ENCODE measurements around the gene NRAP.
"Not testable (repeated sequence)": the region's sequence is repeated elsewhere in the genome, so short reads cannot be mapped to it uniquely, and the experiment has no call there.

The NRAP gene

DNA sequence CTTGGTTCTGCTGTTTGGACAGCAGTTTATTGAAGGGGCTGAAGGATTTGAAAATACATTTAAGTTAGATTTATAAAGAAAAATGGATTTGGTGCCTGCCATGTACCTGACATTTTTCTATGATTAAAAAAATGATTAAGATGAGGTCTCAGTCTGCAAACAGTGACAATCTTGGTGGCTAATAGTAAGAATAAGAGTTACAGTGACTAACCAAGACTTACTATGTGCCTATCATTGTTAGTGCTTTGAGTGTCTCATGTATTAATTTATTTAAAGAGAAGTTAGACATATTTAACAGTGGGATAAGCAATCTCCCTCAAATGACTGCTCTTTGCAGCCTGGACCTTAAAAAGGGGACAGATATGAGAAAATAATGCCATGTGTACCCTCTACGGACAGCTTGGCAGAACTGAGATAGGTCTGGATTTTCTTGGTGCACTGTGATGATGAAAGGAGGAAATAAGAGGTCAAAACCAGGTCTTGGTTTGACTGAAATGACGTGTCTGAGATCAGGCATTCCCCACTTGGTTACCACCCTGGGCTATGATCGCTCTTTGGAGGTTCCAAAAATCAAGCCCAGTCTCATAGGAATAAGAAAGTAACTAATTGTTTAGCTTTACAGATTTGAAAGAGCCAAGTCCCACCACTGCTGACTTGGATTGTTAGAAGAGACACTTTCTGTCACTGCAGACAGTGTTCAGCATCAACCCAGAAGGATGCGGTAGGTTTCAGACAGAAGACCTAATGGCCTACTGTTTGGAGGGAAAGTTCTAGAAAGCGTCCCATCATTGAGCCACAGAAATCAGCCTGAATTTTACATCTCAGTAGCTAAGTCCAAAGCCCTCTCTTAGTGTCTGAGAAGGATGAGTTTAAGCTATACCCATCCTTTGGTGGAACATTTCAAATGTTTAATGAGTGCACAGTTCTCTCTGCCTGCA is 18.0 kb upstream of the NRAP start:
- DNase-seq: peak; percentile 75

GRCh38 chr10:113680190-113681111 is 16.6 kb upstream of the NRAP start:
- peak; percentile 90 for DNase-seq

- DNase-seq: peak; percentile 95
Observed at GRCh38 chr10:113679463-113680189, 15.8 kb upstream of the NRAP start, which contains the start of gene CASP7. TSS of gene CASP7 (plus strand) at chr10:113679912. CDS start at chr10:113697494, 17,582 bp downstream.

GRCh38 chr10:113666682-113667252 is 2.9 kb upstream of the NRAP start:
- DNase-seq: peak; percentile 15

DNA sequence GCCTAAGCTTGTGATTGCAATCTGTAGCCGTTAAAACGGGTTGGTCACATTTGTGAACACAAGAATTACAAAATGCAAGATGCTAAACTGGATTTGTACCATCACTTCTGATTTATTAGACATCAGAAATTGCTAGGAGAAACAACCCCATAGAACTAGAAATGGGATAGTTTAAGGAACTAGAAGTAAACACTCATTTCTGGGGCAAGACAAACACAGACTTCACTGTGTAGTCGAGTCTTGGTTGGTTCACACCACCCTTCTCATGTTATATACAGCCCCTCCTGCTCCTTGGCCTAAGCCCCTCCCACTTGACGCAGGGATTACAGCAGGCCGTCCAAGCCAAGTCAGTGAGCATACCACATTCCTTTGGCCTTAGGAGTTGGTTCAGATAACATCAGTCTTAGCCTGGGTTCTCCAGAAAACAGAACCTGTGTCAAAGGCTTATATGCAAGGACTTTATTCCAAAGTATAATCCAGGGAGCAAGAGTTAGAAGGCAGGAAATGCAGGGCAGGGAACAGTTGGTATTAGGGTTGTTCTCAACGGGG is 2.0 kb upstream of the NRAP start:
- no peak for DNase-seq

- no peak for DNase-seq
Observed at GRCh38 chr10:113665352-113665751, 1.5 kb upstream of the NRAP start.

- DNase-seq: no peak
Observed at GRCh38 chr10:113663142-113663541, 699 bp downstream of the NRAP start.

- no peak for DNase-seq
Observed at GRCh38 chr10:113661332-113661731, 2.5 kb downstream of the NRAP start.

- no peak for DNase-seq
Observed at GRCh38 chr10:113657544-113657943, 6.3 kb downstream of the NRAP start.

DNA sequence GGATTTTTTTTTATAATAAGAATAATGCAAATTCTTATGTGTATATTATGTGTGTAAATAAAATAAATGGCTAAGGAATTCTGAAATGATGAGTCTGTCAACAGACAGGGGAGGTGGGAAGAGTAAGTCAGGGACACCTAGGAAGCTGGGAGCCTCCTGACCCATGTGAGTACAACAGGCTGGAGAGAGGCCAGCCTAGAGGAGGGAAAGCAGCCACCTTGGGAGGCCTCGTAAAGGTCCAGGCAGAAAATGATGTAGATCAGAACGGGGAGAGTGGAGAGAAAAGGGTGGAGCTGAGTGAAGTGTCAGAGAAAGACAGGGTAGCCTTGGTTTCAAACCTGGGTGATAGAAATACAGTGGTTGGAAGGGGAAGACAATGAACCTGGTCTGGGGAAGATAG is 6.9 kb downstream of the NRAP start:
- DNase-seq: no peak

DNA sequence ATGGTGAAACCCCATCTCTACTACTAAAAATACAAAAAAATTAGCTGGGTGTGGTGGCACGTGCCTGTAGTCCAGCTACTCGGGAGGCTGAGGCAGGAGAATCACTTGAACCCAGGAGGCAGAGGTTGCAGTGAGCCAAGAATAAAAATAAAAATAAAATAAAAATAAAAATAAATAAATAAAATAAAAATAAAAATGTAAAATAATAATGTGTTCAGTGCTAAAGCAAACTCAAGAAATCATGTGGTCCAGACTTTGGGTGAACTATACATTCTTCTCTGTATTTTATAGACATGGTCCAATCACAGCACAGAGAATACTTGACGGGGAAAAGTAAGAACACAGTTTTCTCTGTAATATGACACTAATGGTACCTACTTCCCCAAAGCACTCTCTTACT is 11.4 kb downstream of the NRAP start:
- DNase-seq: not testable (repeated sequence)

DNA sequence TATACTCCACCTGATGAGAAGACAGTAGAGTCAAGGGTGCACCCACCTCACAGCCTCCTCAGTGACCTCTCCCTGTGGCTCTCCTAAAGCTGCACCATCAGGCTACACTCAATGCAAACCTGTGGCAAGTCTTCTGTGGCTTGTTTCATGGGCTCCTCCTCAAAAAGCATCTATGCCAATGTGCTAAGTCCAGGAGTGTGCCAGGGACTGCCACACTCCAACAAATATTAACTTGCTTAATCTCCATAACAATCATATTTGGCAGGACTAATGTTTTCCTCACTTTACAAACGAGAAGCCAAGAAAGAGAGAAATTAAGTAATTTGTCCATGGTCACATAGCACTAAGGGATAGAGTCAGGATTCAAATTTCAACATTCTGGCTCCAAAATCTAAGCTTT is 11.9 kb downstream of the NRAP start:
- DNase-seq: no peak

- no peak for DNase-seq
Observed at GRCh38 chr10:113651021-113651420, 12.8 kb downstream of the NRAP start.

- no peak for DNase-seq
Observed at GRCh38 chr10:113650172-113650571, 13.7 kb downstream of the NRAP start.

DNA sequence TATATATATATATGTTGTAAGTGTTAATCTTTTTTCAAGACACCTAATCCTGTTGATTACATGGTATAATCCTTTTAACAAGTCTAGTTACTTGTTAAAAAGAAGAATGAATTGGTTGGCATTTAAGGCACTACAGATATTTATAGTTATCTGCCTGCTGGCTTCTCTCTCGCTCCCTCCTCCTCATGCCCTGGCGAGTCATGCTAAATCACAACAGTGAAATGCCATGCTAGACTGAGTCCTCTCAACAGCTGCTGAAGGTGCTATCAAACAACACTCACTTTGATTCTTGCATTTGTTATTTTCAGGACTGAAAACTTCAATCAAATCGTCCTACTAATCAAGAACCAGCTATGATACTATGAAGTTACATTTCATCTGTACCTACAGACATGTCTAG is 15.4 kb downstream of the NRAP start:
- DNase-seq: no peak

DNA sequence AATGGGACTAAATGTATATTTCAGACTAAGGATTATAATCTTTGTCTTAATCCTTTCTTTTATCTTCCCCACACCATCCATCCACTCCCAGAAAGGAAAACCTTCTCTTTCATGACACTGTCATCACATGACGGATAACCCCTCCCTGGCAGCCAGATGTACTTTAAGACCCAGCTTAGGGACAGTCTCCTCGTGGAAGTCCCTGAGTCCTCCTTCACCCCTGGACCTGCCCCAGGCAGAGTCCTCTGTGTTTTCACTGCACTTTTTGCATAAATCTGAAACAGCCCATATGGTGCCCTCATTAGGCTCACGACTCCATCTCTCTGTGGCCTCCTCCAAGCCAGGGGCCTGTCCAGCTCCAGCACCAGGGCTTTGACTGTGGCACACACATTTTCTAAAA is 16.0 kb downstream of the NRAP start:
- DNase-seq: no peak

- no peak for DNase-seq
Observed at GRCh38 chr10:113646336-113647201, 17.3 kb downstream of the NRAP start.

DNA sequence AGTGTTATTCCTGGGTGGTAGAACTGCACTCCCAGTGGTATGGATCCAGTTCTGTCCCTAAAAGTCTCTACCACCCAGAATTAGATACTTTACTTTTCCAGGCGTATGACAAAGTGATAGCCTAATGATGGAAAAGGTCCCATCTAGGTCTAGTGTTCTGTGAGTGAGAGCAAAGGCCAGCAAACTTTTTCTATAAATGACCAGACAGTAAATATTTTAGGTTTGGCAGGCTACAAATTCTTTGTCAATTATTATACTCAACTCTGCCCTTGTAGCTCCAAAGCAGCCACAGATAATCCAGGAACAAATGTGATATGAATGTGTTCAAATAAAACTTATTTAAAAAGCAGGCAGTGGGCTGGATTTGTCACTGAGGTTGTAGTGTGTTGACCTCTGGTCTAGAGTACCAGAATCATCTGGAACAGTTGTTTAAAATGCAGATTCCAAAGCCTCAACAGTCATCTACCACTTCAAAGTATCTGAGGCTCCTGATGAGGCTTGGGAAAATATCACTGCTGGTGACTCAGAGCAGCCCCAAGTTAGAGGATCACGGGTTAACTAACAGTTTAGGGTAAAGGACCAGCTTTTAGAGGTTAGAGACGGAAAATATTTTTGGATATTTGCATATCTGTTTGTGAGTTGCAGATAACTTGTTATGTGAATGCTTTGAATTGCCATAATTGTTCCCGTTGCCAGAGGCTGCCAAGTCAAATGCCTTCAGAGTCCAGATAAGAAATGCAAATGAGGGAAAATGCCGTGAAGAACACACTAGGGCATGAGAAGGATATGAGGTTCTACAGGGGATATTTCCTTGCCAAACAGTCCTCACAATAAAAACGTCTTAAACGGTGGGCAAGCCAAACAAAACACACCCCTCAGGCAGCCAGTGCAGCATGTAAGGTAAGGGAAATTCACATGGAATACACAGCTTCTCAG is 19.4 kb downstream of the NRAP start:
- no peak for DNase-seq

GRCh38 chr10:113643183-113643582 is 20.7 kb downstream of the NRAP start:
- DNase-seq: no peak

DNA sequence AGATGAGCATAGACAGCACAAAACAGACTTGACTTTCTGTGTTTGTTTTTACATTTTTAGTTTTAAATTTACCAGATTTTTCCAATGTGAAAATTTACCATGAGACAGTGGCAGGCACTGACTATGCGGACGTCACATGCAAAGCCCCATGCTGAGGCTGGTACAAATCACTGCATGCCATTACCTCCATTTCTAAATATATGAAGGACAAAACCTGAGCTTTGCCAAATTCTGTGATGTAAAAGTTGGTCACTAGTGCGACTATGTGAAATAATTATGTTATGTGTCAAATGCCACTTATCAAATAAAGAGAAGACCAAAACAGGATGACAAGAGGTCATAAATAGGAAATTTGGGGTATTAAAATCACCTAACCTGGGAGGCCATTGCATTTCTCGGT is 22.1 kb downstream of the NRAP start:
- DNase-seq: no peak
